ENCODE measurements around the gene UBAP2.
A peak's percentile ranks its signal among the peaks of the same experiment; 100 is the strongest.
"Not testable (repeated sequence)": the region's sequence is repeated elsewhere in the genome, so short reads cannot be mapped to it uniquely, and the experiment has no call there.

The UBAP2 gene

DNA sequence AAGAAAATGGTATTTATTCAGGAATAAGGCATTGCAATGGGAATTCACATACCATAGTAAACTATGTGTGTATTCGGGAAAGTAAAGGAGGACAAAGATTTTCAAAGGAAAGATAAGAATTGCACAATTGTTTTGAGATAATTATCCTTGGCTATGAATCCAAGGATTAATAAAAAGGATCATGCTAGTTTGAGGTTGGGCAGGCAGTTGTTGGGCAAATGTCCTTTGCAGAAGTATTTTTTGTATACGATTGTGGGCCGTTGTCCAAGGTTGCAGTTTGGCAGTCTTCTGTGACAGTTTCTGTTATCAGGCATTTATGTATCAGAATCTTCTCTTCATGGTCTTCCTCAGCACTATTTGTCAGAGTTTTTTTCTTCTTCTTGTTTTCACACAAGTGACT, 10.6 kb upstream of the UBAP2 start:
- no peak overlapping the region for H3K4me3 ChIP-seq (ENCODE audit: control insufficient read depth, low read depth, low read length)
- DNase-seq (ENCODE audit: low read depth), result no peak
- TF ChIP-seq, protein P1, sequence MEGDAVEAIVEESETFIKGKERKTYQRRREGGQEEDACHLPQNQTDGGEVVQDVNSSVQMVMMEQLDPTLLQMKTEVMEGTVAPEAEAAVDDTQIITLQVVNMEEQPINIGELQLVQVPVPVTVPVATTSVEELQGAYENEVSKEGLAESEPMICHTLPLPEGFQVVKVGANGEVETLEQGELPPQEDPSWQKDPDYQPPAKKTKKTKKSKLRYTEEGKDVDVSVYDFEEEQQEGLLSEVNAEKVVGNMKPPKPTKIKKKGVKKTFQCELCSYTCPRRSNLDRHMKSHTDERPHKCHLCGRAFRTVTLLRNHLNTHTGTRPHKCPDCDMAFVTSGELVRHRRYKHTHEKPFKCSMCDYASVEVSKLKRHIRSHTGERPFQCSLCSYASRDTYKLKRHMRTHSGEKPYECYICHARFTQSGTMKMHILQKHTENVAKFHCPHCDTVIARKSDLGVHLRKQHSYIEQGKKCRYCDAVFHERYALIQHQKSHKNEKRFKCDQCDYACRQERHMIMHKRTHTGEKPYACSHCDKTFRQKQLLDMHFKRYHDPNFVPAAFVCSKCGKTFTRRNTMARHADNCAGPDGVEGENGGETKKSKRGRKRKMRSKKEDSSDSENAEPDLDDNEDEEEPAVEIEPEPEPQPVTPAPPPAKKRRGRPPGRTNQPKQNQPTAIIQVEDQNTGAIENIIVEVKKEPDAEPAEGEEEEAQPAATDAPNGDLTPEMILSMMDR (IDR thresholded peaks at IDR 0.05; ENCODE audit: control insufficient read depth, insufficient read depth, low read depth, low read length, missing control alignments), result no peak

DNA sequence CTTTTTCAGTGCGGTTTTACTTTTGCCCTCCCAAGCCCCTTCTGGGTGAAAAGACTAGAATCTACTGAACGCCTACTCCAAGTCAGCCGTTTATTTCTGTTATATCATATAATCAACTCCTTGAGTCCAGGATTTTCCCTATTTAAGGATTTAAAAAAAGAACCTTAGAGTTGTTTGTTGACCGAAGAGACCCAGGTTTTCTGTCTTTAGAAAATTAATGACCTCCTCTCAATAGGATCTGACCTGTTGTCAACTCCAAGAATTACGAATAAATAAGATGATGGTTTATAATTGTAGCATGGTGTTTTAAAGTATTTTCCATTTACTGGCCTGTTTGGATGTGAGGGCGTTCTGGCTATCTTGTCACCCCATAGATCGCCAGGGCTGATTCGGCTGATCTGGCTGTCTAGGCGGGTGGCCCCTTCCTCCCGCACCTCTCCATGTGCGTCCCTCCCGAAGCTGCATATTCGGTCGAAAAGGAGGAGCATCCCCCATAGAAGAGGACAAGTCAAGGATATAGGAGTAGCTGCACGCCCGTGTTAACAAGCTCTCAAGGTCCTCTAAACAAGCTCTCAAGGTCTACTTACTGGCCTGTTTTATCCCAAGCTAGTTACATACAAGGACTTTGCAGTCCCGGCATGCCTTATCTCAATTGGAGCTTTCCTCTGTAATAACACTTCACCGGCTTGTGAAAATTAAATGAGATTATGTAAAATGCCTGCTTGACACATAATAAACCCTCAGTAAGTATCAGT, 1.1 kb upstream of the UBAP2 start:
- TF ChIP-seq, protein P1 (IDR thresholded peaks at IDR 0.05; ENCODE audit: control insufficient read depth, insufficient read depth, low read depth, low read length, missing control alignments), result no peak
- H3K4me3 ChIP-seq (ENCODE audit: control insufficient read depth, low read depth, low read length), result peak overlapping the region; percentile 98
- no peak for DNase-seq (ENCODE audit: low read depth)

DNA sequence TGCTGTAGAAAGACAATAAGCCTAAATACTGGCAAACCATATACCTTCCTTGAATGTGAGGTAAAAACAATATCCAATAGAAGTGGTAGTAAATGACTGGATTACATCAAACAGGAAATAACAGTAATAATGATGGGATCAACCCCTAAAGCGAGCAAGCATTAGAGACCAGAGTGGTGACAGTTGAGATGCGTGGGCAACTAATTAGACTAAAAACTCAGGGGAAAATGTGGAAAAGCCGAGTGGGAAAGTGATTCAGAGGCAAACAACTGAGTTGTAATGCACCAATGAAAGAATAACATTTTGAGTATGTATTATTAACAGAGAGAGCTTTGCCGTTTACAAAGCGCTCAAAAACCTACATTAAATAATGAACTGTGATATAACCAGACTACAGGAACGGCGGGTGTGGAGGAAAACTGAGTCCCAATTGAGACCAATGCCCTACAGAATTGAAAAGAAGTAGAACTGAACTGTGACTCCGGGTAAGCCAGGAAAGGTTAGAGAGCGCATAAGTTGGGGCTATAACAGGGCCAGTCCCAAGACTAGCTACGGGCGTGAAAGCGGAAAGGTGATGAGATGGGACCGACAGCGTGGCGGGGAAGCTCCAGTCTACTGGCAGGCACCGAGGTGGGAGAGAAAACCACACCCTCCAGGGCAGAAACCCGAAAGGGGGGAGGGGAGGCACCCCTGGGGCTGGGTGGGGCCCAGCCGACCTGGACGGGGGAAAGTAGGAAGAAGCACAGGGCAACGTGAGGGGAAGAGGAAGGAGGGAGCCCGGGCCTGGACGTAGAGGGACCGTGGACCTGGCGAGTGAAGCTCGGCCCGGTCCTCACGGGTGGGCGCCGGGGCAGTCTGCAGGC, 592 bp downstream of the UBAP2 start:
- peak overlapping the region; percentile 98 for H3K4me3 ChIP-seq (ENCODE audit: control insufficient read depth, low read depth, low read length)
- no peak for DNase-seq (ENCODE audit: low read depth)
- TF ChIP-seq, protein P1 (IDR thresholded peaks at IDR 0.05; ENCODE audit: control insufficient read depth, insufficient read depth, low read depth, low read length, missing control alignments), result no peak

DNA sequence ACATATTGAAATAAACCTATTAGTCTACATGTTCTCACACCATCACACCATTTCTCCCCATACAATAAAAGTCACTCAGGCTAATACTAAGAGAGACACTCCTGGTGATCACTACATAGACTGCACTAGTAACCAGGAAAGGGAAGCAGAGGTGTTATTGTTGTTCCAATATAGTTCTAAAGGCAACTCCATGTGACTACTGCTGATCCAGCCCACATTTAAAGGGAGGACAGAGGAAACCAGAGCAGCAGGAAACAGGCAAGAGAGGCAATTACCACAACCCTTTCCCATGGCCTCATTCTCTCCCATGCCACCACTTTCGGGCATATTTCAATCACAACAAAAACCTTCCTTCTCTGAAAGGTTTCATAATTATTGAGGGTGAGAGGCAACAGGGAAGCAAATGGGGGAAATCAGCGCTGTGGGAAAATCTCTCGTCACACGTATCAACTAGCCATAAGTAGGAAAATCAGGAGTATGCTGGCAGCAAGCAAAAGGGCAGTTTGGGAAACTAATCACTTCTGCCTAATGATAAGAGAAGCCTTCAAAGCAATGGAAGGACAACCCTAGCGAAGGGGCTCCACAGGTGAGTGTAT, 1.8 kb downstream of the UBAP2 start:
- no peak for DNase-seq (ENCODE audit: low read depth)
- TF ChIP-seq, protein P1 (IDR thresholded peaks at IDR 0.05; ENCODE audit: control insufficient read depth, insufficient read depth, low read depth, low read length, missing control alignments), result no peak
- H3K4me3 ChIP-seq (ENCODE audit: control insufficient read depth, low read depth, low read length), result no peak overlapping the region; the same call in 1 of the 2 replicates

DNA sequence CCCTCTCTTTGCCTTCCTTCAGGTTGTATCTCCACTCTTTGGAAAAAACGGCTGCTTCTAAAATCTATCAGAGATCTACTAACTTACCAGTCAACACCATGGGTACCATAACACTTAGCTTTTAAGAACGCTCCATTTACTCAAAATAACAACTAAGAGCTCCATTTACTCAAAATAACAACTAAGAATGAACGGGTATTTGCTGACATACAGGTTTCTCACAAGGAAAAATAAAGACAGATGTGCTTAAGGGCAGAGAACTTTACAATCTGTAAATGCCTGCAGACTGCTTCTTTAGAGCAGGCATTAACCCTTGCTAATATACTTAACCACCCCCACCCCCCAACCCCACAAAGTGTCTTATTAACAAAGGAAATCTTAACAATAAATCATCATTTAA, 2.8 kb downstream of the UBAP2 start:
- TF ChIP-seq, protein P1 (IDR thresholded peaks at IDR 0.05; ENCODE audit: control insufficient read depth, insufficient read depth, low read depth, low read length, missing control alignments), result no peak
- no peak for DNase-seq (ENCODE audit: low read depth)
- H3K4me3 ChIP-seq (ENCODE audit: control insufficient read depth, low read depth, low read length), result no peak overlapping the region

DNA sequence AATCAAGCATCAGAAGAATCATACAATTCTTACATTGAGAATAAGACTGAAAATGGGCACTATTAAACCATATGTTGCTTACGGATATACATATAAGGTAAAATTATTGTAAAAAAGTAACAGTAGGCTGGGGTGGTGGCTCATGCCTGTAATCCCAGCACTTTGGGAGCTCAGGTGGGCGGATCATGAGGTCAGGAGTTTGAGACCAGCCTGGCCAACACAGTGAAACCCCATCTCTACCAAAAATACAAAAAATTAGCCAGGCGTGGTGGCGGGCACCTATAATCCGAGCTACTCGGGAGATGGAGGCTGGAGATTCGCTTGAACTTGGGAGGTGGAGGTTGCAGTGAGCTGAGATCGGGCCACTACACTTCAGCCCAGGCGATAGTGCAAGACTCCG, 6.6 kb downstream of the UBAP2 start:
- DNase-seq (ENCODE audit: low read depth); H3K4me3 ChIP-seq (ENCODE audit: control insufficient read depth, low read depth, low read length): not testable (repeated sequence)

DNA sequence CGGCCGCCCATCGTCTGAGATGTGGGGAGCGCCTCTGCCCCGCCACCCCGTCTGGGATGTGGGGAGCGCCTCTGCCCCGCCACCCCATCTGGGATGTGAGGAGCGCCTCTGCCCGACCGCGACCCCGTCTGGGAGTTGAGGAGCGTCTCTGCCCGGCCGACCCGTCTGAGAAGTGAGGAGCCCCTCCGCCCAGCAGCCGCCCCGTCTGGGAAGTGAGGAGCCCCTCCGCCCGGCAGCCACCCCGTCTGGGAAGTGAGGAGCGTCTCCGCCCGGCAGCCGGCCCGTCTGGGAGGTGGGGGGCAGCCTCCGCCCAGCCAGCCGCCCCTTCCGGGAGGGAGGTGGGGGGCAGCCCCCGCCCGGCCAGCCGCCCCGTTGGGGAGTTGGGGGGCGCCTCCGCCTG, 9.8 kb downstream of the UBAP2 start:
- H3K4me3 ChIP-seq (ENCODE audit: control insufficient read depth, low read depth, low read length); DNase-seq (ENCODE audit: low read depth): not testable (repeated sequence)

Data from AG09309 (cell line).